ENCODE measurements around the gene DOP1A.

Gene DOP1A

GRCh38 chr6:83061190-83061589, 6.3 kb upstream of the DOP1A start:
- H3K4me3 ChIP-seq (ENCODE audit: low read length): no peak overlapping the region
- TF ChIP-seq, protein P1, sequence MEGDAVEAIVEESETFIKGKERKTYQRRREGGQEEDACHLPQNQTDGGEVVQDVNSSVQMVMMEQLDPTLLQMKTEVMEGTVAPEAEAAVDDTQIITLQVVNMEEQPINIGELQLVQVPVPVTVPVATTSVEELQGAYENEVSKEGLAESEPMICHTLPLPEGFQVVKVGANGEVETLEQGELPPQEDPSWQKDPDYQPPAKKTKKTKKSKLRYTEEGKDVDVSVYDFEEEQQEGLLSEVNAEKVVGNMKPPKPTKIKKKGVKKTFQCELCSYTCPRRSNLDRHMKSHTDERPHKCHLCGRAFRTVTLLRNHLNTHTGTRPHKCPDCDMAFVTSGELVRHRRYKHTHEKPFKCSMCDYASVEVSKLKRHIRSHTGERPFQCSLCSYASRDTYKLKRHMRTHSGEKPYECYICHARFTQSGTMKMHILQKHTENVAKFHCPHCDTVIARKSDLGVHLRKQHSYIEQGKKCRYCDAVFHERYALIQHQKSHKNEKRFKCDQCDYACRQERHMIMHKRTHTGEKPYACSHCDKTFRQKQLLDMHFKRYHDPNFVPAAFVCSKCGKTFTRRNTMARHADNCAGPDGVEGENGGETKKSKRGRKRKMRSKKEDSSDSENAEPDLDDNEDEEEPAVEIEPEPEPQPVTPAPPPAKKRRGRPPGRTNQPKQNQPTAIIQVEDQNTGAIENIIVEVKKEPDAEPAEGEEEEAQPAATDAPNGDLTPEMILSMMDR (conservative IDR thresholded peaks at IDR 0.05; ENCODE audit: low read depth, low read length): no peak
- no peak for DNase-seq (ENCODE audit: low read depth)

GRCh38 chr6:83062225-83062624, 5.2 kb upstream of the DOP1A start:
- DNase-seq (ENCODE audit: low read depth): no peak
- TF ChIP-seq, protein P1 (conservative IDR thresholded peaks at IDR 0.05; ENCODE audit: low read depth, low read length): no peak
- H3K4me3 ChIP-seq (ENCODE audit: low read length): no peak overlapping the region

GRCh38 chr6:83065511-83066192, 1.8 kb upstream of the DOP1A start, which contains the start of gene UBE3D:
TSS of gene UBE3D (minus strand) at chr6:83065841. CDS start at chr6:83065718, 123 bp downstream.
- TF ChIP-seq, protein P1 (conservative IDR thresholded peaks at IDR 0.05; ENCODE audit: low read depth, low read length): peak; percentile 82
- DNase-seq (ENCODE audit: low read depth): no peak
- peak within 1 kb of the TSS; percentile 79 for H3K4me3 ChIP-seq (ENCODE audit: low read length)

- H3K4me3 ChIP-seq (ENCODE audit: low read length): peak overlapping the region; percentile 77
- TF ChIP-seq, protein P1 (conservative IDR thresholded peaks at IDR 0.05; ENCODE audit: low read depth, low read length): no peak
These were observed 1.1 kb downstream of the DOP1A start for GRCh38 chr6:83068616-83069015.

DNA sequence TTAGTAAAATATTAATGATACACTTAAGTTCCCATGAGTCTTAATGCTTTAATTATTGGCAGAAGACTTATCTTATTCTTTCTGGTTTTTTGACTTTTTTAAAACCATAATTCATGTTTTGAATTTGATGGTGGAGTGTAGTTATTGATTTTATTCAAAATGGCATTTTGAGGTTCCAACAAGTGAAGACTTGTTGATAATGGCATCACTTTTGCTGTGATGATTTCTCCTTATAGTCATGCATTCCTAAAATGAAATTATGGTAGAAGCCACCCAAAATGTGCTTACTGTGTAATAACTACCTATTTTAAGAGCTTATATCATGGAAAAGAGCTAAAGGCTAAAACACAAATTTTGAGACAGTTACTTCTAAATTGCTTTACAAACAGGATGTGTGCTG, 2.2 kb downstream of the DOP1A start:
- TF ChIP-seq, protein P1 (conservative IDR thresholded peaks at IDR 0.05; ENCODE audit: low read depth, low read length): no peak
- DNase-seq (ENCODE audit: low read depth): no peak
- H3K4me3 ChIP-seq (ENCODE audit: low read length): no peak overlapping the region

More at GRCh38 chr6:83068616-83069015, 1.1 kb downstream of the DOP1A start:
- DNase-seq (ENCODE audit: low read depth): no peak

DNA sequence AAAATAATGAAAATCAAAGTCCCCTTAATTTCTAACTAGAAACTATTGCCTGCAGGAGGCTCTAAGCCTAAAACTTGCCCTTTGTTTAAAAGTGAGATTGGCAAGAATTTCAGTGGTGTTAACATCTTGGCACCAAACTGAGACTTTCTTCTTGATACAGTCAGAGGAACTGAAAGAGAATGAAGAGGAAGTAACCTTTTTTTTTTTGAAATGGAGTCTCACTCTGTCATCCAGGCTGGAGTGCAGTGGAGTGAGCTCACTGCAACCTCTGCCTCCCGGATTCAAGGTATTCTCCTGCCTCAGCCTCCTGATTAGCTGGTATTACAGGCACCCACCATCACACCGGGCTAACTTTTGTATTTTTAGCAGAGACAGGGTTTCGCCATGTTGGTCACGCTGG, 3.6 kb downstream of the DOP1A start:
- no peak overlapping the region for H3K4me3 ChIP-seq (ENCODE audit: low read length)
- TF ChIP-seq, protein P1 (conservative IDR thresholded peaks at IDR 0.05; ENCODE audit: low read depth, low read length): no peak
- DNase-seq (ENCODE audit: low read depth): no peak

- H3K4me3 ChIP-seq (ENCODE audit: low read length): no peak overlapping the region
- DNase-seq (ENCODE audit: low read depth): no peak
- TF ChIP-seq, protein P1 (conservative IDR thresholded peaks at IDR 0.05; ENCODE audit: low read depth, low read length): no peak
These were observed 4.2 kb downstream of the DOP1A start for GRCh38 chr6:83071707-83072106.
